Natural killer cell (primary cell): Measurements from ENCODE around the gene GCKR. TPM values are rescaled to one million over a fixed set of nuclear protein-coding genes. Genes with fewer than 3 reads are reported as not detected.

Source experiments
- ATAC-seq, 3 donors: fragments of 150-1000 bp in 2 of 3; fragments of 200-7000 bp in 1 of 3; cut with Tn5 transposase; 1 replicate in 1 of 3; 2 replicates in 2 of 3; pipeline ENCODE4 v1.10.0; 2021; ENCODE audit warnings: mild to moderate bottlenecking in 2 of 3, moderate library complexity in 2 of 3
- DNase-seq, 2 donors: peaks; one replicate each; pipeline versions ENCODE4 v3.0.0 to v3.0.0-alpha.2; 2013 to 2021; ENCODE audit warnings: mixed read lengths in 1 of 2
- H3K27ac ChIP-seq: one replicate; pipeline ENCODE4 v1.5.1; 2013; ENCODE audit warnings: mild to moderate bottlenecking, low read length
- H3K27me3 ChIP-seq: one replicate; pipeline ENCODE4 v1.6.1; 2013; ENCODE audit warnings: low read length; ENCODE audit not compliant: control insufficient read depth, insufficient read depth
- H3K36me3 ChIP-seq: one replicate; pipeline ENCODE4 v1.6.1; 2013; ENCODE audit warnings: low read length; ENCODE audit not compliant: control insufficient read depth, insufficient read depth
- H3K4me1 ChIP-seq: one replicate; pipeline ENCODE4 v1.6.1; 2013; ENCODE audit warnings: low read length; ENCODE audit not compliant: control insufficient read depth, insufficient read depth
- H3K4me3 ChIP-seq: one replicate; pipeline ENCODE4 v1.5.1; 2013; ENCODE audit warnings: low read length
- H3K9me3 ChIP-seq: one replicate; pipeline ENCODE4 v1.6.1; 2013; ENCODE audit warnings: low read length; ENCODE audit not compliant: control insufficient read depth, insufficient read depth
- H3K27ac Mint-ChIP-seq, 2 donors: one replicate each; pipeline ENCODE4 v1.8.0; 2022; ENCODE audit warnings: mild to moderate bottlenecking in 2 of 2, mixed read lengths in 2 of 2, moderate library complexity in 1 of 2
- H3K27me3 Mint-ChIP-seq, 2 donors: one replicate each; pipeline ENCODE4 v1.8.0; 2022; ENCODE audit warnings: low read depth in 2 of 2, mixed read lengths in 2 of 2
- H3K36me3 Mint-ChIP-seq: one replicate; pipeline ENCODE4 v1.8.0; 2022; ENCODE audit warnings: mixed read lengths
- H3K4me1 Mint-ChIP-seq, 2 donors: one replicate each; pipeline ENCODE4 v1.8.0; 2022; ENCODE audit warnings: mixed read lengths in 2 of 2
- H3K4me3 Mint-ChIP-seq: one replicate; pipeline ENCODE4 v1.8.0; 2022; ENCODE audit warnings: mild to moderate bottlenecking, moderate library complexity, mixed read lengths
- H3K9me3 Mint-ChIP-seq, 2 donors: one replicate each; pipeline ENCODE4 v1.8.0; 2022; ENCODE audit warnings: mixed read lengths in 2 of 2
- WGBS: methylation state at CpG from one replicate; pipeline ENCODE4 v1.1.7; 2013; ENCODE audit warnings: missing lambda C conversion rate; ENCODE audit not compliant: insufficient coverage; 5-methylcytosine and 5-hydroxymethylcytosine counted together
- intact Hi-C: fragments of 100-400 bp; cut with micrococcal nuclease; formaldehyde crosslinking; loops from one replicate; pipeline ENCODE4 v1.14.2; 2022
- total RNA-seq, 4 donors: library from RNA; stranded (reverse); fragments of 120-200 nt in 1 of 4; gene quantifications; one replicate each; pipeline versions ENCODE4 v1.2.3 to v1.2.4, GENCODE V29; 2013 to 2022
- TF ChIP-seq, protein P1 (sequence below): fragments of 200-600 bp; IDR thresholded peaks from one replicate; pipeline ENCODE4 v1.8.0; 2022; ENCODE audit warnings: antibody characterized with exemption

Gene GCKR
- total RNA-seq, 3 donors from 2014 or later (not counting 1 experiment from before 2014, with no cell fraction given): not detected

DNA sequence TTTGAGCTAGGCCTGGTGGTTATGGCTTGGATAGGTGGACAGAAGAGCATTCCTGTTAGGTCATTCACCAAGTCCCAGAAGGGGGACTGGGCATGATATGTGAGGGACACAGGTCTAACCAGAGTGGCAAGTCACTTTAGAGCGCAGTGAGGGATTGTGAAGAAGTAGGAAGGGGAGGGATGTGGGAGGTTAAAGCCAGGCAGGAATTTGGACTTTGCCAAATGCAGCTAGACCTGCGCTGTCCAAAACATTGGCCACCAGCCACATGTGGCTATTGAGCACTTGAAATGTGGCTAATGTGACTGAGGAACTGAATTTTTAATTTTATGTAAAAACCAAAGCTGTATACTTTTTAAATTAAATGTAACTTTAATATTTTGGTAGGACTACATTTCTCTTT, 23.7 kb downstream of the GCKR start:
- Mint-ChIP-seq H3K9me3 (no peaks in the 10 kb centered on the region), H3K27me3 (peaks cover 10 to 14% of the 10 kb centered on the region in 2 donors), H3K27ac (no peak overlapping the region), H3K4me3 (no peak overlapping the region), H3K36me3 (no peaks in the 10 kb centered on the region), H3K4me1 (no peaks in the 10 kb centered on the region)
- 89% methylated on average over 2 of the region's 2 CpGs for whole genome bisulfite sequencing
- no peaks in the 10 kb centered on the region for H3K36me3 ChIP-seq
- no peaks in the 10 kb centered on the region for H3K4me1 ChIP-seq
- no peaks in the 10 kb centered on the region for H3K9me3 ChIP-seq
- intact Hi-C loops: no loop called here
- DNase-seq (no peak), ATAC-seq (no peak)
- no peaks in the 10 kb centered on the region for H3K27me3 ChIP-seq
- H3K4me3 ChIP-seq: no peak overlapping the region
- no peak overlapping the region for H3K27ac ChIP-seq
- TF ChIP-seq, protein P1, sequence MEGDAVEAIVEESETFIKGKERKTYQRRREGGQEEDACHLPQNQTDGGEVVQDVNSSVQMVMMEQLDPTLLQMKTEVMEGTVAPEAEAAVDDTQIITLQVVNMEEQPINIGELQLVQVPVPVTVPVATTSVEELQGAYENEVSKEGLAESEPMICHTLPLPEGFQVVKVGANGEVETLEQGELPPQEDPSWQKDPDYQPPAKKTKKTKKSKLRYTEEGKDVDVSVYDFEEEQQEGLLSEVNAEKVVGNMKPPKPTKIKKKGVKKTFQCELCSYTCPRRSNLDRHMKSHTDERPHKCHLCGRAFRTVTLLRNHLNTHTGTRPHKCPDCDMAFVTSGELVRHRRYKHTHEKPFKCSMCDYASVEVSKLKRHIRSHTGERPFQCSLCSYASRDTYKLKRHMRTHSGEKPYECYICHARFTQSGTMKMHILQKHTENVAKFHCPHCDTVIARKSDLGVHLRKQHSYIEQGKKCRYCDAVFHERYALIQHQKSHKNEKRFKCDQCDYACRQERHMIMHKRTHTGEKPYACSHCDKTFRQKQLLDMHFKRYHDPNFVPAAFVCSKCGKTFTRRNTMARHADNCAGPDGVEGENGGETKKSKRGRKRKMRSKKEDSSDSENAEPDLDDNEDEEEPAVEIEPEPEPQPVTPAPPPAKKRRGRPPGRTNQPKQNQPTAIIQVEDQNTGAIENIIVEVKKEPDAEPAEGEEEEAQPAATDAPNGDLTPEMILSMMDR: no peak

DNA sequence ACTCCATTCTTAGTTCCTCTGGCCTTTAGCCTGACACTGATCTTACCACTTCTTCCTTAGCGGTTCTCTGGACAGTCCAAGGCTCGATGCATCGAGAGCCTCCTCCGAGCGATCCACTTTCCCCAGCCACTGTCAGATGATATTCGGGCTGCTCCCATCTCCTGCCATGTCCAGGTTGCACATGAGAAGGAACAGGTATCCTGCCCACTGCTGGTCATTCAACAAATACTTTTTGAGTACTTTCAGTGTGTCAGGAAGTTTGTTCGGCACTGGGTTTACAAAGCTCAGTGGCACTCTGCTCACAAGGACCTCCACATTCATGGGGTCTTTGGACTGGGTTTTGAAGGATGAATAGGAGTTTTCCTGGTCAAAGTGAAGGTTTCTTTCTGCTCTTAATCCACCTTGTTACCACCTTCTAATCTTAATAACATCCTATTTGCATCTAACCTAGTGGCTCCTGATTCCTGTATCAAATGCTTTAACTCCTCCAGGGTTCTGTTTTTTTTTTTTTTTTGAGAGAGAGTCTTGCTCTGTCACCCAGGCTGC, 25.8 kb downstream of the GCKR start:
- Mint-ChIP-seq H3K36me3 (no peaks in the 10 kb centered on the region), H3K27ac (no peak overlapping the region), H3K9me3 (no peaks in the 10 kb centered on the region), H3K4me3 (no peak overlapping the region), H3K4me1 (no peaks in the 10 kb centered on the region), H3K27me3 (peaks cover 11 to 20% of the 10 kb centered on the region in 2 donors)
- 93% methylated on average over 7 of the region's 7 CpGs for WGBS
- intact Hi-C loops: no loop called here
- ATAC-seq: no peak
- no peak for DNase-seq
- no peaks in the 10 kb centered on the region for H3K9me3 ChIP-seq
- no peaks in the 10 kb centered on the region for H3K36me3 ChIP-seq
- no peak overlapping the region for H3K4me3 ChIP-seq
- H3K27me3 ChIP-seq: no peaks in the 10 kb centered on the region
- TF ChIP-seq, protein P1: no peak
- no peaks in the 10 kb centered on the region for H3K4me1 ChIP-seq
- no peak overlapping the region for H3K27ac ChIP-seq

DNA sequence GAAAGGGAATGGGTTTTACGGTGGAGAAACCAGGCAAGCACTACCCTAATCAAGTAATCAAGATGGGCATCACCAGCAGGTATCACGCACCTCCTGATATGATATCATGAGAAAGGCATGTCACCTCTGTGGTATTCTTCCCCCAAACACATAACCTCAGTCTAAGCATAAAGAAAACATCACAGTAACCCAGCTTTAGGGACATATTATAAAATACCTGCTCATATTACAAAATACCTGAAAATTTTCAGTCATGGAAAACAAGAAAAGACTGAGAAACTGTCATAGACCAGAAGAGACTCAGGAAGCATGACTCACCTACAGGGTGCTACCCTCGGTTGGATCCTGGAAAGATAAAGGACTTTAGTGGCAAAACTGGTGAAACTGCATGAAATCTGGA, 30.5 kb downstream of the GCKR start:
- Histone ChIP-seq H3K27me3 (no peaks in the 10 kb centered on the region), H3K36me3 (no peaks in the 10 kb centered on the region), H3K9me3 (no peaks in the 10 kb centered on the region), H3K27ac (no peak overlapping the region), H3K4me3 (no peak overlapping the region), H3K4me1 (no peaks in the 10 kb centered on the region)
- Mint-ChIP-seq H3K9me3 (no peaks in the 10 kb centered on the region), H3K4me3 (no peak overlapping the region), H3K36me3 (no peaks in the 10 kb centered on the region), H3K27ac (no peak overlapping the region), H3K27me3 (peaks cover 19 to 21% of the 10 kb centered on the region in 2 donors), H3K4me1 (no peaks in the 10 kb centered on the region)
- DNase-seq: no peak
- intact Hi-C loops: no loop called here
- TF ChIP-seq, protein P1: no peak
- ATAC-seq: no peak
- WGBS: 68% methylated on average over 3 of the region's 3 CpGs

DNA sequence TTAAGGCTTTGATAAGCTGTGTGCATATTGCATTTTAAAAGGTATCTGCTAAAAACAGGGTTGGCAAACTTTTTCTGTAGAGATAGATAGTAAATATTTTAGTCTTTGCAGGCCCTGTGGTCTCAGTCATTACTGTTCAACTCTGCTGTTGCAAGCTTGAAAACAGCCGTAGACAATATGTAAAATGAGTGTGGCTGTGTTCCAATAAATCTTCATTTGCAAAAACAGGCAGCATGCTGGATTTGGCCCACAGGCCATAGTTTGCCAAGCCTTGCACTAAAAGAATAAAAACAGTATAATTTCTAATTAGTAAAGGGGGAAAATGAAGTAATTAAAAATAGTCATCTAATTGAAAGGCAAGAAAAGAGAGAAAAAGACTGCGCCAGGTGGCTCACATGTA, 35.3 kb downstream of the GCKR start:
- no peak for DNase-seq
- no peak overlapping the region for H3K4me3 Mint-ChIP-seq
- no peaks in the 10 kb centered on the region for H3K4me1 Mint-ChIP-seq
- no peak overlapping the region for H3K27ac Mint-ChIP-seq
- H3K36me3 Mint-ChIP-seq: no peaks in the 10 kb centered on the region
- intact Hi-C loops: no loop called here
- Histone ChIP-seq H3K36me3 (no peaks in the 10 kb centered on the region), H3K4me3 (no peak overlapping the region), H3K27ac (no peak overlapping the region), H3K27me3 (no peaks in the 10 kb centered on the region), H3K4me1 (no peaks in the 10 kb centered on the region), H3K9me3 (no peaks in the 10 kb centered on the region)
- no peaks in the 10 kb centered on the region for H3K9me3 Mint-ChIP-seq
- 97% methylated on average over 2 of the region's 2 CpGs for WGBS
- H3K27me3 Mint-ChIP-seq: peaks cover 16% of the 10 kb centered on the region in 2 donors
- TF ChIP-seq, protein P1: no peak
- ATAC-seq: no peak
